Measurements from ENCODE around the gene ADD2. TPM values are rescaled to one million over a fixed set of nuclear protein-coding genes. Genes with fewer than 3 reads are reported as not detected.

ADD2 gene
- total RNA-seq, 1 experiment from 2014 or later: 4.4 TPM

DNA sequence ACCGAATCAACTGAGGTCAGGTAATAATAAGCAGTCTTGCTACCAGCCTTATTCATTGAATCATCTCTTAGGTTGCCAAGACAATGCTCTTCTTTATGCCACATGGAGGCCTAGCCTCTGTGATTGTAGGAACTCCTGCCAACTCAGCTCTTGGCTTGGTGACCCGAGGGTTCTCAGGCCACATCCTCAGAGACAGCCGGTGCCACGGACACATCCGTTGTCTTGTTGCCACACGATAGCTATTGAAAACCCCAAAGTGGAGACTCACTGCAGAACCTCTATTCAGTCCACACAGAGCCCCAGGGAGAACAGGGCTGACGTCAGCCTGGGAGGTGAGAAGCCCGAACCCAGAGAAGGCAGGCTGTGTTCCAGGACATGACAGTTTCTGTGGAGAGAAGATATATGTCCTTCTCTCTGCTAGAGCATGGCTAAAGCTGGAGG lies 160.9 kb downstream of the ADD2 start:
- Histone ChIP-seq H3K4me1 (ENCODE audit: insufficient read depth, low read length) (peaks cover 12% of the 10 kb centered on the region), H3K9ac (ENCODE audit: low read length) (no peak overlapping the region), H3K9me2 (replicated peaks; ENCODE audit: low read length) (no peaks in the 10 kb centered on the region), H2AFZ (ENCODE audit: low read length) (no peak overlapping the region), H3K4me3 (ENCODE audit: low read length) (no peak overlapping the region), H3K4me2 (ENCODE audit: low read length) (no peak overlapping the region), H3K79me2 (ENCODE audit: low read length) (no peaks in the 10 kb centered on the region), H3K27ac (ENCODE audit: low read length) (no peak overlapping the region), H3K9me3 (ENCODE audit: low read length) (no peaks in the 10 kb centered on the region), H4K20me1 (ENCODE audit: low read length) (no peaks in the 10 kb centered on the region), H3F3A (ENCODE audit: low read length, unreplicated experiment) (no peaks in the 10 kb centered on the region), H3K27me3 (ENCODE audit: low read length) (no peaks in the 10 kb centered on the region), H3K36me3 (ENCODE audit: low read depth, low read length) (no peaks in the 10 kb centered on the region)
- no peak for ATAC-seq
- ChIA-PET POLR2A (ENCODE audit: unreplicated experiment) (no interaction called here), CTCF (no interaction called here)
- BruUV-seq (replicated peaks): no TSS peak
- TF ChIP-seq EZH2 (IDR thresholded peaks at IDR 0.05; ENCODE audit: low read length, unreplicated experiment): no peak
- no peak for TF ChIP-seq EZH2phosphoT487 (IDR thresholded peaks at IDR 0.05; ENCODE audit: borderline replicate concordance, low read length)
- TF ChIP-seq, protein P1, sequence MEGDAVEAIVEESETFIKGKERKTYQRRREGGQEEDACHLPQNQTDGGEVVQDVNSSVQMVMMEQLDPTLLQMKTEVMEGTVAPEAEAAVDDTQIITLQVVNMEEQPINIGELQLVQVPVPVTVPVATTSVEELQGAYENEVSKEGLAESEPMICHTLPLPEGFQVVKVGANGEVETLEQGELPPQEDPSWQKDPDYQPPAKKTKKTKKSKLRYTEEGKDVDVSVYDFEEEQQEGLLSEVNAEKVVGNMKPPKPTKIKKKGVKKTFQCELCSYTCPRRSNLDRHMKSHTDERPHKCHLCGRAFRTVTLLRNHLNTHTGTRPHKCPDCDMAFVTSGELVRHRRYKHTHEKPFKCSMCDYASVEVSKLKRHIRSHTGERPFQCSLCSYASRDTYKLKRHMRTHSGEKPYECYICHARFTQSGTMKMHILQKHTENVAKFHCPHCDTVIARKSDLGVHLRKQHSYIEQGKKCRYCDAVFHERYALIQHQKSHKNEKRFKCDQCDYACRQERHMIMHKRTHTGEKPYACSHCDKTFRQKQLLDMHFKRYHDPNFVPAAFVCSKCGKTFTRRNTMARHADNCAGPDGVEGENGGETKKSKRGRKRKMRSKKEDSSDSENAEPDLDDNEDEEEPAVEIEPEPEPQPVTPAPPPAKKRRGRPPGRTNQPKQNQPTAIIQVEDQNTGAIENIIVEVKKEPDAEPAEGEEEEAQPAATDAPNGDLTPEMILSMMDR (conservative IDR thresholded peaks at IDR 0.05; ENCODE audit: low read depth, low read length): no peak
- DNase-seq: no peak
- intact Hi-C loops (cut with micrococcal nuclease): no loop called here

Other genes with a start within 250 kb of the ADD2 start
- 45.0 and 54.7 TPM in 2 replicates for gene TGFA, start 214.4 kb downstream of the ADD2 start, total RNA-seq (2014; rRNA removed)
- gene FIGLA, start 22.4 kb upstream of the ADD2 start, total RNA-seq (2014; rRNA removed): not detected in 2 replicates
- not detected in 2 replicates for gene CLEC4F, start 52.4 kb upstream of the ADD2 start, total RNA-seq (2014; rRNA removed)
- not detected in 2 replicates for gene CD207, start 67.6 kb upstream of the ADD2 start, total RNA-seq (2014; rRNA removed)
- 0.23 TPM in 1 of 2 replicates, not detected in the other for gene VAX2, start 132.4 kb upstream of the ADD2 start, total RNA-seq (2014; rRNA removed)
- gene ATP6V1B1, start 167.7 kb upstream of the ADD2 start, total RNA-seq (2014; rRNA removed): not detected in 2 replicates
- gene ANKRD53, start 210.4 kb upstream of the ADD2 start, total RNA-seq (2014; rRNA removed): not detected in 2 replicates
- gene TEX261, start 226.7 kb upstream of the ADD2 start, total RNA-seq (2014; rRNA removed): 51.8 and 54.2 TPM in 2 replicates

Measured in PC-3 (cell line).